GOT3 (cell line): ENCODE results near the gene ZNF385B.
"Not testable (repeated sequence)": the region's sequence is repeated elsewhere in the genome, so short reads cannot be mapped to it uniquely, and the experiment has no call there.

Experiments
- DNase-seq: peaks from one replicate; lab custom pipeline; 2025; ENCODE audit warnings: mixed read lengths; lab: John Stamatoyannopoulos, UW

ZNF385B gene

GRCh38 chr2:179631769-179632385 is 229.5 kb downstream of the ZNF385B start:
- DNase-seq: not testable (repeated sequence)

GRCh38 chr2:179629776-179630175 is 231.6 kb downstream of the ZNF385B start:
- DNase-seq: not testable (repeated sequence)

GRCh38 chr2:179626261-179626660 is 235.2 kb downstream of the ZNF385B start:
- no peak for DNase-seq

- DNase-seq: no peak
Measured at GRCh38 chr2:179622635-179623300, 238.6 kb downstream of the ZNF385B start.

GRCh38 chr2:179622112-179622511 is 239.3 kb downstream of the ZNF385B start:
- DNase-seq: no peak

- DNase-seq: no peak
Measured at GRCh38 chr2:179619947-179620467, 241.4 kb downstream of the ZNF385B start.

GRCh38 chr2:179614121-179614520 is 247.3 kb downstream of the ZNF385B start:
- DNase-seq: no peak

GRCh38 chr2:179613701-179614100 is 247.7 kb downstream of the ZNF385B start:
- DNase-seq: no peak

GRCh38 chr2:179613299-179613651 is 248.1 kb downstream of the ZNF385B start:
- no peak for DNase-seq

- DNase-seq: no peak
Measured at GRCh38 chr2:179612591-179613298, 248.7 kb downstream of the ZNF385B start.

- no peak for DNase-seq
Measured at GRCh38 chr2:179612108-179612507, 249.3 kb downstream of the ZNF385B start.

- no peak for DNase-seq
Measured at GRCh38 chr2:179606141-179606540, 255.3 kb downstream of the ZNF385B start.

GRCh38 chr2:179605341-179605740 is 256.1 kb downstream of the ZNF385B start:
- no peak for DNase-seq

GRCh38 chr2:179604598-179604997 is 256.8 kb downstream of the ZNF385B start:
- no peak for DNase-seq

GRCh38 chr2:179602452-179602851 is 259.0 kb downstream of the ZNF385B start:
- DNase-seq: no peak

GRCh38 chr2:179596018-179596417 is 265.4 kb downstream of the ZNF385B start:
- DNase-seq: no peak

GRCh38 chr2:179595284-179595683 is 266.1 kb downstream of the ZNF385B start:
- no peak for DNase-seq

- DNase-seq: no peak
Measured at GRCh38 chr2:179594268-179595112, 266.9 kb downstream of the ZNF385B start.

GRCh38 chr2:179593323-179593722 is 268.1 kb downstream of the ZNF385B start:
- no peak for DNase-seq

GRCh38 chr2:179592167-179592936 is 269.1 kb downstream of the ZNF385B start:
- no peak for DNase-seq

- no peak for DNase-seq
Measured at GRCh38 chr2:179591690-179592089, 269.7 kb downstream of the ZNF385B start.
